GM12801 (cell line): ENCODE results near the gene CMTM1.

Experiments used
- TF ChIP-seq, protein P1 (sequence below): IDR thresholded peaks from one replicate; pipeline ENCODE4 v1.5.1; 2011; ENCODE audit warnings: control low read depth; ENCODE audit not compliant: insufficient read length; ENCODE audit errors: extremely low read depth

CMTM1 gene

DNA sequence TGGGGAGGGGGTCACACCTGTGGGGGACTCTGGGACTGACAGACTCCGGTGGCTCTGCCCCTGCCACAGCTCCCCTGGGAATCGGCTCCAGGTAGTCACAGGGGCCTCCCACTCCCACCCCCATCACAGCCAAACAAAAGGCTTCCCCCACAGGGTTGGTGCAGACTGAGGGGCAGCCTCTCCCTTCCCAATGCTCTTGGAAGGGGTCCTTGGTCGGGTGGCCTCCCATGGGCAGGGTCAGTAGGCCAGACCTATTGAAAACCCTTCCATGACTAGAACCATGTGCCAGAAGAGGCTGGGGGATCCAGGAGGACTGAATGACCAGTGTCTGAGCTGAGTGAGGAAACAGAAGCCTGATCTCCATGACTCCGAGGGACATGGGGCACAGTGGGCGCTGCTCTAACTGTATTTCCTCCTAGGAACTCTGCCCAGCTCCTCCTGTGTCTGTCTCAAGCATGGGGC is 45.0 kb upstream of the CMTM1 start:
- TF ChIP-seq, protein P1, sequence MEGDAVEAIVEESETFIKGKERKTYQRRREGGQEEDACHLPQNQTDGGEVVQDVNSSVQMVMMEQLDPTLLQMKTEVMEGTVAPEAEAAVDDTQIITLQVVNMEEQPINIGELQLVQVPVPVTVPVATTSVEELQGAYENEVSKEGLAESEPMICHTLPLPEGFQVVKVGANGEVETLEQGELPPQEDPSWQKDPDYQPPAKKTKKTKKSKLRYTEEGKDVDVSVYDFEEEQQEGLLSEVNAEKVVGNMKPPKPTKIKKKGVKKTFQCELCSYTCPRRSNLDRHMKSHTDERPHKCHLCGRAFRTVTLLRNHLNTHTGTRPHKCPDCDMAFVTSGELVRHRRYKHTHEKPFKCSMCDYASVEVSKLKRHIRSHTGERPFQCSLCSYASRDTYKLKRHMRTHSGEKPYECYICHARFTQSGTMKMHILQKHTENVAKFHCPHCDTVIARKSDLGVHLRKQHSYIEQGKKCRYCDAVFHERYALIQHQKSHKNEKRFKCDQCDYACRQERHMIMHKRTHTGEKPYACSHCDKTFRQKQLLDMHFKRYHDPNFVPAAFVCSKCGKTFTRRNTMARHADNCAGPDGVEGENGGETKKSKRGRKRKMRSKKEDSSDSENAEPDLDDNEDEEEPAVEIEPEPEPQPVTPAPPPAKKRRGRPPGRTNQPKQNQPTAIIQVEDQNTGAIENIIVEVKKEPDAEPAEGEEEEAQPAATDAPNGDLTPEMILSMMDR: no peak

DNA sequence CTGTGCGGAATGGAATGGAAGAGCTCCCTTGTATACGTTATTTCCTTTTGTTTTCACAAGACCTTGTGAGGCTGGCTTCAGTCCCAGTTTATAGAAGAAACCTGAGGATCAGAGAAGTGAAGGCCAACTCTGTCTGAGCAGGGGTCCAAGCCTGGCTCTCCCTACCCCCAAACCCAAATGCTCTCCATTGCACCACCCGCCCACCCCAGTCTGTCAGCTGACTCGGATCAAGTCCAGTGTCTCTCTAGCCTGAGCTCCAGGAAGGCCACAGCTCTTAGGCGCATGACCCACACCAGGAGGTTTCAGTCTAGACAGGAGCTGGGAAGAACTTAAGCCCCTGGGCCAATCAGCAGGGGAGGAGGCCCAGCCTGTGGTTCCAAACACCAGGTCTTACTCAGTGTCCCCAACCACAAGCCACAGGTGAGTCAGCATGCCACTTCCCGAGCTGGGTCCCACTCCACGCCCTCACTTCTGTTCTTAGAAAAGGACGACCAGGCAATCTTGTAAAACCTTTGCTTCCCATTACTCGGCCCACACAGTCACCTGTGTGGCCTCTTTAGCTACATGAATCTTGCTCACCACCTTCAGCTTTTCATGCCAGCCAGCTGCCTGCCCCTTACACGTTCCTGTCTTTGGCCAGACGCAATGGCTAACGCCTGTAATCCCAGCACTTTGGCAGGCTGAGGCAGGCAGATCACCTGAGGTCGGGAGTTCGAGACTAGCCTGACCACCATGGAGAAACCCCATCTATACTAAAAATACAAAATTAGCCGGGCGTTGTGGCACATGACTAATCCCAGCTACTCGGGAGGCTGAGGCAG is 44.1 kb upstream of the CMTM1 start:
- TF ChIP-seq, protein P1: no peak

DNA sequence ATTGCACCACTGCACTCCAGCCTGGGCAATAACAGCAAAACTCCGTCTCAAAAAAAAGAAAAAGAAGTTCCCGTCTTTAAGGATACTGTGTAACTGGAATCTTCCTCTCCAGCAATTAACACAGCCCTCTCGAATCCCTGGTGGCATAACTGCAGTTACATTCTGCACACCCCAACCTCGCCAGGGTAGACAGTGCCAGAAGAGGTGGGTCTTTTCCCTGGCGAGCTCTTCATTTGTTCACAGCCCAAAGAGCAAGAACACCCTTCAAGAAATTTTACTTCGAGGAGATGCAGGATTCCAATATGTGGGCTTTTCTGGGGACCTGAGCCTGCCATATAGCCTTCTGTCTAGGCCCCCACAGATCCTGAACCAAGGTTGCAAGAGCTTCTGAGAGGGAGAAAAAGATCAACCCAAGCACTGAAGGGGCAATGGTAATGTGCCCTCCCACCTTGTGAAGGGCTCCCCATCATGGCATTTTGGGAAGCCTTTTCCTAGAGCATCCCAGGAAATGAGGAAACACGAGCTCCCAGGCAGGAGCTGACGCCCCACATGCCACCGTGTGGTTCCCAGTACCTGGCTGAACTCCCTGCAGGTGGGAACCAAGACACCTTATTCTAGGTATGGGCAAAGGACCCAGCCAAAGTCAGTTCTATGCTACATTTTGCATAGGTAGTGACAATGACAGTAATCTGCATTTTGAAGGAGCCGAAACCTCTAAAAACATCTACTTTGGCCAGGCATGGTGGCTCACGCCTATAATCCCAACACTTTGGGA is 43.2 kb upstream of the CMTM1 start:
- TF ChIP-seq, protein P1: no peak

DNA sequence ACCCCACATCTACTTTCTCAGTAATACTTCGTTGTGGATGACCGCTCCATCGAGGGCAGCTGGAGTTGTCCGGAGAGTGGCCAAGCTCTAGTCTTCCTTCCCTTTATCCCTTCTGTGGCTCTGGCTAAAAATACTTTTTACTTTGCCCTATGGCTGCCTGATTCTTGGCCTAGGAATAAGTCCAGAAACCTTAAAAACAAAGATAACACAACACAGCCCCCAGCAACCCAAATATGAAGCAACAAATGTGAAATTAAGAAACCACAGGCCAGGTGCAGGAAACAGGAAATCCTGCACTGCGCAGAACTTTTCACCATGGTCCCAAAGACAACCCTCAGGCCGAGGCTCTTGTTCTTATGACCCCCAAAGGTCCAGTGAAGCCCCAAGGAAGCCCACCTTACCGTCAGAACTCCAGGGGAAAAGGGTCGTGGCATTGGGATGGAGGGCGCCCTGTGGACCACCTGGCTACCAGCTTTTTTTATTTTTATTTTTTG is 42.3 kb upstream of the CMTM1 start:
- TF ChIP-seq, protein P1: no peak

DNA sequence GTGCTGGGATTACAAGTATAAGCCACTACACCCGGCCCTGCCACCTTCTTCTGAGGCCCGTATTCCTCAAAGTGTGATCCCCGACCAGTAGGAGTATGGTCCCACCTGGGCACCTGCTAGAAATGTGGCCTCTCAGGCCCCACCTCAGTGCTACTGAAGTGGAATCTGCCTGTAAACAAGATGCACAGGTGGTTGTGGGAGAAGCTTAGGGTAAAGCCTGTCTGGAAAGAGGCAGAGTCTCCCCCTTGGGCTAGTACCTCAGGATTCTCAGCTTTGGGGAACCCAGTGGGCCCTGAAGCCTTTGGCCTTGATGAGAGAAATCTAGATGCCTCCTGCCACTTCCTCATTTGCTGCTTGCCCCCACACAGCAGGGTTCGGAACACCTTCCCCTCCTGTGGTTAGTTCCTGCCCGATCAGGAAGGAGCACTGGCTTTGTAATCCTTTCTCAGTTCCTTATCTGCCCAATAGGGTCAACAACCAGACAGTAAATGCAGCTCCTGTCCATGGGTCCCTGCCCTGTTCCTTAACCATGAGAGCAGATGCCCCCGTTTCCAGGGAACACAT is 41.6 kb upstream of the CMTM1 start:
- TF ChIP-seq, protein P1: no peak

DNA sequence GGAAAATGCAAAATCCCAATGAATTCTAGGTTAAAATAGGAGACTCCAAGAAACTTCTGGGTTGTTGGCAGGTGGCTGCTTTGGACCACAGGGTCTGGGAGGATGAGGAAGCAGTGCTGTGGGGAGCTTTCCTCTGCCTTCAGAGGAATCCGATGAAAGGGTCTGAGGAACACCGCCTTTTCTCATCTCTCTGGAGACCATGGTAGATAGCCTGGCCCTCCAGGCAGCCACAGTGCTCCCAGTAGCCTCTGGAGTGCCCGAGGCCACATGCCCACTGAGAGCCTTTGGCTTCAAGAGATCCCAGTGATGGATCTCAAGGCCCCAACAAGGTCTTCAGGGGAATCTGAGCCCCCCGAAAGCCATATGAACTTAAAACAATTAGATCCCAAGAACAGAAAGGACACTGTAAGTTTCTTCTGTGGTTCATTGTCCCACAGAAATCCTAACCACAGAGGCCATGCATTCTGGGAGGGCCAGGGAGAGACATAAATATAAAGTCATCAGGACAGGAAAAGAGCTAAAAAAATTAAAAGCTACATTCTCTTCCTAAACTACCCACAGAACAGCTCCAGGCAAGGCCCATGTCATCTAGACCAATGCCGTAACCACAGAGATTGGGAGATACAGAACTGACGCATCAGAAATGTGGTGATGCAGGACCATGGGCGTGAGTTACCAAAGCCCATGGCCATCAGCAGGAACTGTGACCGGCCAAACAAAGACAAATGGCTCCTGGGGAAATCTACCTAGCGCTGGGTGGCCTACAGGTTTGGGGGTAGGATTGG is 40.7 kb upstream of the CMTM1 start:
- TF ChIP-seq, protein P1: no peak
